WTC11 (cell line): ENCODE results near the gene HNRNPUL2. TPM values are rescaled to one million over a fixed set of nuclear protein-coding genes. Genes with fewer than 3 reads are reported as not detected.

Experiments used
- ATAC-seq: fragments of 200-7000 bp; cut with Tn5 transposase; 2 replicates; pipeline ENCODE4 v1.10.0; 2021; ENCODE audit warnings: mild to moderate bottlenecking, moderate library complexity
- CTCF ChIA-PET: fragments of 300-600 bp; sonication (Branson Sonifier 250); formaldehyde crosslinking; loops from one replicate; lab custom pipeline; 2021; ENCODE audit warnings: antibody characterized with exemption; lab: Charles Lee
- POLR2A ChIA-PET: fragments of 350-600 bp; sonication (Branson Sonifier 250); formaldehyde crosslinking; loops from one replicate; lab custom pipeline; 2021; ENCODE audit warnings: antibody characterized with exemption; lab: Charles Lee
- DNase-seq: peaks from one replicate; pipeline ENCODE4 v3.0.0; 2021; ENCODE audit warnings: low spot score
- H3K27ac Mint-ChIP-seq: 2 replicates; pipeline ENCODE4 v1.8.0; 2021; ENCODE audit warnings: mixed read lengths
- H3K27me3 Mint-ChIP-seq: 2 replicates; pipeline ENCODE4 v1.8.0; 2021; ENCODE audit warnings: low read depth, mild to moderate bottlenecking, moderate library complexity, mixed read lengths
- H3K36me3 Mint-ChIP-seq: 2 replicates; pipeline ENCODE4 v1.8.0; 2021; ENCODE audit warnings: mixed read lengths
- H3K4me1 Mint-ChIP-seq: 2 replicates; pipeline ENCODE4 v1.8.0; 2022; ENCODE audit warnings: mixed read lengths
- H3K4me3 Mint-ChIP-seq: 2 replicates; pipeline ENCODE4 v1.8.0; 2021; ENCODE audit warnings: mild to moderate bottlenecking, moderate library complexity, mixed read lengths
- H3K9me3 Mint-ChIP-seq: 2 replicates; pipeline ENCODE4 v1.8.0; 2021; ENCODE audit warnings: mixed read lengths
- ATF6 ChIP-seq: sonication (generic); formaldehyde crosslinking; IDR thresholded peaks from 2 replicates; pipeline ENCODE4 v1.8.1; 2023; ENCODE audit warnings: mild to moderate bottlenecking, missing genetic modification reagents
- E2F4 ChIP-seq: sonication (generic); formaldehyde crosslinking; IDR thresholded peaks from 2 replicates; pipeline ENCODE4 v1.8.1; 2022; ENCODE audit warnings: low read depth, mild to moderate bottlenecking, moderate library complexity, missing genetic modification reagents, borderline replicate concordance
- ELF4 ChIP-seq: sonication (generic); formaldehyde crosslinking; IDR thresholded peaks from 2 replicates; pipeline ENCODE4 v1.8.1; 2022; ENCODE audit warnings: low read depth, mild to moderate bottlenecking, moderate library complexity, missing genetic modification reagents
- ESRRA ChIP-seq: sonication (generic); formaldehyde crosslinking; IDR thresholded peaks from 2 replicates; pipeline ENCODE4 v1.8.1; 2022; ENCODE audit warnings: mild to moderate bottlenecking, missing genetic modification reagents, borderline replicate concordance
- FOXP1 ChIP-seq: sonication (generic); formaldehyde crosslinking; IDR thresholded peaks from 2 replicates; pipeline ENCODE4 v1.8.0; 2022; ENCODE audit warnings: missing genetic modification reagents, mild to moderate bottlenecking, moderate library complexity, borderline replicate concordance
- GTF2I ChIP-seq: fragments of 250-450 bp; sonication (Bioruptor Pico); conservative IDR thresholded peaks from 2 replicates; pipeline ENCODE4 v1.4.0; 2021; ENCODE audit warnings: mild to moderate bottlenecking
- IRF1 ChIP-seq: sonication (generic); formaldehyde crosslinking; IDR thresholded peaks from 2 replicates; pipeline ENCODE4 v1.8.0; 2023; ENCODE audit warnings: missing genetic modification reagents
- MAX ChIP-seq: sonication (generic); formaldehyde crosslinking; IDR thresholded peaks from 2 replicates; pipeline ENCODE4 v1.8.0; 2022; ENCODE audit warnings: mild to moderate bottlenecking, missing genetic modification reagents
- NR2C2 ChIP-seq: sonication (generic); formaldehyde crosslinking; IDR thresholded peaks from 2 replicates; pipeline ENCODE4 v1.8.0; 2022; ENCODE audit warnings: mild to moderate bottlenecking, missing genetic modification reagents
- PREB ChIP-seq: sonication (generic); formaldehyde crosslinking; IDR thresholded peaks from 2 replicates; pipeline ENCODE4 v1.8.1; 2022; ENCODE audit warnings: mild to moderate bottlenecking, missing genetic modification reagents, moderate library complexity, borderline replicate concordance
- RELA ChIP-seq: sonication (generic); formaldehyde crosslinking; IDR thresholded peaks from 2 replicates; pipeline ENCODE4 v1.8.1; 2022; ENCODE audit warnings: missing genetic modification reagents, mild to moderate bottlenecking, borderline replicate concordance
- TCF7 ChIP-seq: sonication (generic); formaldehyde crosslinking; IDR thresholded peaks from 2 replicates; pipeline ENCODE4 v1.8.0; 2022; ENCODE audit warnings: mild to moderate bottlenecking, low read depth, missing genetic modification reagents, moderate library complexity
- ZNF281 ChIP-seq: sonication (generic); formaldehyde crosslinking; IDR thresholded peaks from 2 replicates; pipeline ENCODE4 v1.8.0; 2023; ENCODE audit warnings: mild to moderate bottlenecking, missing genetic modification reagents
- total RNA-seq: library from RNA; stranded (reverse); gene quantifications from 3 replicates; pipeline ENCODE4 v1.2.3, GENCODE V29; 2021

HNRNPUL2 gene
- total RNA-seq, 1 experiment from 2014 or later = 42.1 TPM

- peak; percentile 41 for DNase-seq
- H3K27ac Mint-ChIP-seq = peak overlapping the region; percentile 47; the same call in 1 of the 2 replicates
- H3K9me3 Mint-ChIP-seq = no peaks in the 10 kb centered on the region
- TF ChIP-seq GTF2I (CRISPR knock-in tag) (no peak), FOXP1 (CRISPR knock-in tag) (peak; percentile 50; the same call in 1 of the 2 replicates)
- ATAC-seq = peak; percentile 65
- CTCF ChIA-PET = interaction anchor here (0.9 to 3.0 kb wide), 4 partner anchors 16 to 145 kb away, joined by 3 to 10 read pairs (median 5); partner anchors contain the start of genes HNRNPUL2, LBHD1 and TMEM179B
- peak overlapping the region; percentile 40 for H3K4me3 Mint-ChIP-seq
- peaks cover 9% of the 10 kb centered on the region; the same call in 1 of the 2 replicates for H3K4me1 Mint-ChIP-seq
- POLR2A ChIA-PET = interaction anchor here (0.6 to 2.2 kb wide), 6 partner anchors 16 to 249 kb away, joined by 3 to 9 read pairs (median 8); partner anchors contain the start of genes BSCL2, C11orf98, CSKMT and GNG3
- H3K36me3 Mint-ChIP-seq = peaks cover 18% of the 10 kb centered on the region
- no peaks in the 10 kb centered on the region for H3K27me3 Mint-ChIP-seq
Observed at GRCh38 chr11:62687508-62688396, 39.5 kb downstream of the HNRNPUL2 start.

GRCh38 chr11:62682518-62682917, 44.7 kb downstream of the HNRNPUL2 start:
- H3K36me3 Mint-ChIP-seq = peaks cover 7% of the 10 kb centered on the region
- ATAC-seq (no peak), DNase-seq (no peak)
- no peaks in the 10 kb centered on the region for H3K27me3 Mint-ChIP-seq
- no peak overlapping the region for H3K27ac Mint-ChIP-seq
- peaks cover 12% of the 10 kb centered on the region for H3K4me1 Mint-ChIP-seq
- TF ChIP-seq MAX (CRISPR knock-in tag) (no peak), PREB (CRISPR knock-in tag) (no peak), ZNF281 (CRISPR knock-in tag) (no peak), RELA (CRISPR knock-in tag) (no peak), E2F4 (CRISPR knock-in tag) (no peak), ESRRA (CRISPR knock-in tag) (no peak), ELF4 (CRISPR knock-in tag) (no peak), NR2C2 (no peak), TCF7 (CRISPR knock-in tag) (no peak), IRF1 (CRISPR knock-in tag) (no peak), ATF6 (CRISPR knock-in tag) (no peak)
- TF ChIP-seq, all 79 proteins: peak for 0
- ChIA-PET CTCF (no interaction called here), POLR2A (interaction anchor here (0.6 kb wide), 1 partner anchor 11 kb away, joined by 3 read pairs; the partner anchor contains the start of gene UQCC3)
- no peak overlapping the region for H3K4me3 Mint-ChIP-seq
- no peaks in the 10 kb centered on the region for H3K9me3 Mint-ChIP-seq
